ENCODE data around the gene PDE2A.
A peak's percentile ranks its signal among the peaks of the same experiment; 100 is the strongest.

PDE2A gene

DNA sequence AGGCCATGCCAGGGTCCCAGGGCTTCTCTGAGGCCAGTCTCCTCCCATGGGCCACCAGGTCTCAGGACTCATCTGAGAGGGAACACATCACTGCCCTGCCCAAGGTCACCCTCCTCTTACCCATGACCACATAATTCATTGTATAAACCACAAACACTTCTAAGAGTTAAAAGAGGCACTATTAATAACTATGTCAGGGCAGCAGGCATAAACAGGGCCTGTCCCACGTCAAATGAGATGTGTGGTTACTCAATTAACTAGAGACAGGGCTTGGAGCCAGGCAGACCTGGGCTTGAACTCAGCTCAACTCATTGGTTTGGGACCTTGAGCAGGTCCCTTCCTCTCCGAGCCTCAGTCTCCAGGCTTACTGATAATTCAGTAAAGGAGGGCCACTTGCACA lies 44.9 kb upstream of the PDE2A start:
- H3K36me3 ChIP-seq (replicated peaks; ENCODE audit: low read depth, low read length): peaks cover 40% of the 10 kb centered on the region
- peaks cover 81% of the 10 kb centered on the region for H3K79me2 ChIP-seq (ENCODE audit: low read length)
- H3K4me1 ChIP-seq (ENCODE audit: low read length): peaks cover 45% of the 10 kb centered on the region
- no peaks in the 10 kb centered on the region for H3K9me3 ChIP-seq (ENCODE audit: insufficient read depth, low read length)
- H2AFZ ChIP-seq (ENCODE audit: low read depth, low read length): no peak overlapping the region
- TF ChIP-seq, protein P1, sequence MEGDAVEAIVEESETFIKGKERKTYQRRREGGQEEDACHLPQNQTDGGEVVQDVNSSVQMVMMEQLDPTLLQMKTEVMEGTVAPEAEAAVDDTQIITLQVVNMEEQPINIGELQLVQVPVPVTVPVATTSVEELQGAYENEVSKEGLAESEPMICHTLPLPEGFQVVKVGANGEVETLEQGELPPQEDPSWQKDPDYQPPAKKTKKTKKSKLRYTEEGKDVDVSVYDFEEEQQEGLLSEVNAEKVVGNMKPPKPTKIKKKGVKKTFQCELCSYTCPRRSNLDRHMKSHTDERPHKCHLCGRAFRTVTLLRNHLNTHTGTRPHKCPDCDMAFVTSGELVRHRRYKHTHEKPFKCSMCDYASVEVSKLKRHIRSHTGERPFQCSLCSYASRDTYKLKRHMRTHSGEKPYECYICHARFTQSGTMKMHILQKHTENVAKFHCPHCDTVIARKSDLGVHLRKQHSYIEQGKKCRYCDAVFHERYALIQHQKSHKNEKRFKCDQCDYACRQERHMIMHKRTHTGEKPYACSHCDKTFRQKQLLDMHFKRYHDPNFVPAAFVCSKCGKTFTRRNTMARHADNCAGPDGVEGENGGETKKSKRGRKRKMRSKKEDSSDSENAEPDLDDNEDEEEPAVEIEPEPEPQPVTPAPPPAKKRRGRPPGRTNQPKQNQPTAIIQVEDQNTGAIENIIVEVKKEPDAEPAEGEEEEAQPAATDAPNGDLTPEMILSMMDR (IDR thresholded peaks at IDR 0.05; ENCODE audit: low read depth, low read length): no peak
- TF ChIP-seq EZH2phosphoT487 (IDR thresholded peaks at IDR 0.05; ENCODE audit: low read depth): no peak
- H4K20me1 ChIP-seq (ENCODE audit: insufficient read depth, low read length): peaks cover 64% of the 10 kb centered on the region
- peak overlapping the region; percentile 83 for H3K4me3 ChIP-seq (ENCODE audit: low read length)
- H3K27ac ChIP-seq (ENCODE audit: low read length): peak overlapping the region; percentile 48
- no peaks in the 10 kb centered on the region for H3K27me3 ChIP-seq (ENCODE audit: low read depth, low read length)
- peak overlapping the region; percentile 98 for H3K4me2 ChIP-seq (ENCODE audit: low read length)
- H3K9ac ChIP-seq (ENCODE audit: low read length): peak overlapping the region; percentile 95; the same call in 1 of the 2 replicates

DNA sequence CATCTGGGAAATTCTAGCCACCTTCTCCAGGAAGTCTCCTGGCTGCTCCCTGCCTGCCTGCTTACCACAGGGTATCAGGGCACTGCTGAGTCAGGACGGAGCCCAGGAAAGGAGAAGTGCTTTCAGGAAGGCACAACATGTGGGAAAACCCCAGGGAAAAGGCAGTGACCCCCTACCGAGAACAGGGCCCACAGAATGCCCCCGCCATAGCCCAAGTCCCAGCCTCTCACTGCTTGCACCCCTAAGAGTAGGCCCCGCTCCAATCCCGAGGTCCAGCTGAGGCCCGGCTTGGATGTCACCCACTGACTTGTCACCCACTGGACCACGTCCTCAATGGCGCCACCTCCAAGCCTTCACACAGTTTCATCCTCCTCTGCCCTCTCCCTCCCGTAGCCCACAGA lies 43.9 kb upstream of the PDE2A start:
- TF ChIP-seq, protein P1 (IDR thresholded peaks at IDR 0.05; ENCODE audit: low read depth, low read length): no peak
- no peak for TF ChIP-seq EZH2phosphoT487 (IDR thresholded peaks at IDR 0.05; ENCODE audit: low read depth)
- Histone ChIP-seq H3K79me2 (ENCODE audit: low read length) (peaks cover 76% of the 10 kb centered on the region), H2AFZ (ENCODE audit: low read depth, low read length) (no peak overlapping the region), H3K9me3 (ENCODE audit: insufficient read depth, low read length) (no peaks in the 10 kb centered on the region), H3K27me3 (ENCODE audit: low read depth, low read length) (no peaks in the 10 kb centered on the region), H4K20me1 (ENCODE audit: insufficient read depth, low read length) (peaks cover 71% of the 10 kb centered on the region), H3K4me1 (ENCODE audit: low read length) (peaks cover 45% of the 10 kb centered on the region), H3K36me3 (replicated peaks; ENCODE audit: low read depth, low read length) (peaks cover 40% of the 10 kb centered on the region), H3K4me2 (ENCODE audit: low read length) (peak overlapping the region; percentile 98), H3K9ac (ENCODE audit: low read length) (peak overlapping the region; percentile 41; the same call in 1 of the 2 replicates), H3K4me3 (ENCODE audit: low read length) (peak overlapping the region; percentile 58), H3K27ac (ENCODE audit: low read length) (peak overlapping the region; percentile 48)

DNA sequence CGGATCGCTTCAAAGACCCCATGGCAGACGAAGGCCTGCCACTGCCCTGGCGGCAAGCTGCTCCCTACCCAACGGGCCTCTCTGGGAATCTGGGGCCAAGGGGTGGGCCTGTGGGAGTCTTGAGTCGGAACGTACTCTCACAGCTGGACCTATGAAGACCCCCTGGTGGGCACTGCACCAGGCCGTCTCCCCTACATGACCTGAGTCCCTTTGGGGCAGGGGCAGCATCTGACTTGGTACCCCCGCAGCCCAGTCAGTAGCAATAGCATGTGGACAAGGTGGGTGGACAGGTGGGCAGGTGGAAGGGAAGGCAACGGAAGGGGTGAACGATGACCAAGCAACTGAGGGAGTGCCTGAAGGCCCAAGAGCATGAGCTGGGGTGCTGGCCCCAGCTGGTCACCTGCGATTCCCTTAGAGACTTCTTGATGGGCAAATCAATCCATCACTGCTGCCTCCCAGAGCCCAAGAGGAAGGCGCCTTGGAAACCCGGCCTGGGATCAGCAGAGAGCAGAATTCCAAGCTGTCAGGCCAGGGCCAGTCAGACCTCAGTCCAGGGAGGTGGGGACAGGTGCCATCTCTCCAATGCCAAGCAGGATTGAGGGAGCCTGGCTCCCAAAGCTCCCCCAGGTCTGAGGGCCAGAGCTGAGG lies 42.7 kb upstream of the PDE2A start:
- TF ChIP-seq, protein P1 (IDR thresholded peaks at IDR 0.05; ENCODE audit: low read depth, low read length): no peak
- TF ChIP-seq EZH2phosphoT487 (IDR thresholded peaks at IDR 0.05; ENCODE audit: low read depth): no peak
- H3K27me3 ChIP-seq (ENCODE audit: low read depth, low read length): no peaks in the 10 kb centered on the region
- H3K36me3 ChIP-seq (replicated peaks; ENCODE audit: low read depth, low read length): peaks cover 40% of the 10 kb centered on the region
- no peak overlapping the region for H2AFZ ChIP-seq (ENCODE audit: low read depth, low read length)
- H3K9ac ChIP-seq (ENCODE audit: low read length): no peak overlapping the region
- no peak overlapping the region for H3K4me3 ChIP-seq (ENCODE audit: low read length)
- no peak overlapping the region for H3K4me2 ChIP-seq (ENCODE audit: low read length)
- H3K4me1 ChIP-seq (ENCODE audit: low read length): peaks cover 40% of the 10 kb centered on the region
- peaks cover 81% of the 10 kb centered on the region for H4K20me1 ChIP-seq (ENCODE audit: insufficient read depth, low read length)
- H3K79me2 ChIP-seq (ENCODE audit: low read length): peaks cover 78% of the 10 kb centered on the region
- H3K27ac ChIP-seq (ENCODE audit: low read length): no peak overlapping the region
- no peaks in the 10 kb centered on the region for H3K9me3 ChIP-seq (ENCODE audit: insufficient read depth, low read length)

GRCh38 chr11:72716290-72716689 lies 42.1 kb upstream of the PDE2A start:
- Histone ChIP-seq H3K4me3 (ENCODE audit: low read length) (no peak overlapping the region), H3K9me3 (ENCODE audit: insufficient read depth, low read length) (no peaks in the 10 kb centered on the region), H4K20me1 (ENCODE audit: insufficient read depth, low read length) (peaks cover 88% of the 10 kb centered on the region), H3K4me1 (ENCODE audit: low read length) (peaks cover 39% of the 10 kb centered on the region), H3K79me2 (ENCODE audit: low read length) (peaks cover 72% of the 10 kb centered on the region), H3K36me3 (replicated peaks; ENCODE audit: low read depth, low read length) (peaks cover 42% of the 10 kb centered on the region), H3K27me3 (ENCODE audit: low read depth, low read length) (no peaks in the 10 kb centered on the region), H3K4me2 (ENCODE audit: low read length) (no peak overlapping the region), H2AFZ (ENCODE audit: low read depth, low read length) (no peak overlapping the region), H3K27ac (ENCODE audit: low read length) (no peak overlapping the region), H3K9ac (ENCODE audit: low read length) (no peak overlapping the region)
- TF ChIP-seq, protein P1 (IDR thresholded peaks at IDR 0.05; ENCODE audit: low read depth, low read length): no peak
- TF ChIP-seq EZH2phosphoT487 (IDR thresholded peaks at IDR 0.05; ENCODE audit: low read depth): no peak
